HUDEP-2 (cell line): ENCODE measurements around the gene NBEA.
"Not testable (repeated sequence)": the region's sequence is repeated elsewhere in the genome, so short reads cannot be mapped to it uniquely, and the experiment has no call there.

ENCODE experiments used
- DNase-seq, 76 experiments: peaks; one replicate each; lab custom pipeline; 2025; ENCODE audit not compliant: unreplicated experiment in 76 of 76; lab: John Stamatoyannopoulos, UW

Gene NBEA

DNA sequence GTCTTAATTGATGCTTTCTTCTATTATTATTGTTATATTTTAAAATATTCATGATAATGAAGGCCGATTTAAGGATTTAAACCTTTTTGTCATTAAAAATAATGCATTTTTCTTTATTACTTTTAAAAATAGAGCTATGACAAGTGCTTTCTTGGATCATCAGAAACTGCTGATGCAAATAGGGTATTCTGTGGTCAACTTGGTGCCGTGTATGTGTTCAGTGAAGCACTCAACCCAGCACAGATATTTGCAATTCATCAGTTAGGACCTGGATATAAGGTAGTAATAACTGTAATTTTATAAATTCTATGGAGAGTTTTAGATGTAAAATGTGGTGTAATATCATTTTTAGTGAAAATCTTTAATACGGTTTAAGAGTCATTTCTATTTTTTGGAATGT, 116.5 kb downstream of the NBEA start:
- DNase-seq, result not testable (repeated sequence)

DNA sequence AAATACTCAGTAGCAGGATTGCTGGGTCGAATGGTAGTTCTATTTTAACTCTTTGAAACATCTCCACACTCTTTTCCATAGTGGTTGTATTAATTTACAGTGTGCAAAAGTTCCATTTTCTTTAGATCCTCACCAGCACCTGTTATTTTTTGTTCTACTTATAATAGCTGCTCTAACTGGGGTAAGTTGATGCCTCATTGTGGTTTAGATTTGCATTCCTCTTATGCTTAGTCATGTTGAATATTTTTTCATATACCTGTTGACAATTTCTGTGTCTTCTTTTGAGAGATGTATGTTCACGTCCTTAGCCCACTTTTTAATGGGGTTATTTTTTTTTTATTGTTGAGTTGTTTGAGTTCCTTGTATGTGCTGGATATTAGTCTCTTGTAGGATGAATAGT, 144.6 kb downstream of the NBEA start:
- no peak for DNase-seq

DNA sequence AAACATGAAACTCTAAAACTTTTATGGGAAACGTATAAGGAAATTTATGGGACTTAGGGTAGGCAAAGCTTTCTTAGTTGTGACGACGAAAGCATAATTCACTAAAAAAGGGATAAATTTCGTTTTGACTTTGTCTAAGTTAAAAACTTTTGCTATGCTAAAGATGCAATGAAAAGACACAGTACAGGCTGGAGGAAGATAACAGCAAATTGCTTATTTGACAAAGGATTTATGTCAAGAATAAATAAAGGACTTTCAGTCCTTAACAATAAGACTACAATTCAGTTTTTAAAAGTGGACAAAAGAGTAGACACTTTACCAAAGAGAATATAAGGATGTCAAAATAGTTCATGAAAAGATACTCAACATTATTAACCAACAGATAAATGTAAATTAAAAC, 150.2 kb downstream of the NBEA start:
- no peak for DNase-seq

DNA sequence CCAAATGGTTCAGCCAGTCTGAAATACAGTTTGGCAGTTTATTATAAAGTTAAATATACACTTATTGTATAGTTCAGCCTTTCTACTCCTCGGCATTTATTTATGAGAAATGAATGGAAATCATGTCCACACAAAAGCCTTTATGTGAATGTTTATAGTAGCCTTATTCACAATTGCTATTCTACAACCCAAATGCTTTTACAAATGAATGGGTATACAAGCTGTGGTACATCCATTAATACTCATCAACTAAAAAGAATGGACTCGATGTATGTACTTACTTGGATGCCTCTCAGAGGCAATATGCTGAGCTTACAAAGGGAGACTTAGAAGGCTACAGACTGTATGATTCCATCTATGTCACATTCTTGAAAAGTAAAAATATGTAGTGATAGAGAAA, 150.7 kb downstream of the NBEA start:
- no peak for DNase-seq

DNA sequence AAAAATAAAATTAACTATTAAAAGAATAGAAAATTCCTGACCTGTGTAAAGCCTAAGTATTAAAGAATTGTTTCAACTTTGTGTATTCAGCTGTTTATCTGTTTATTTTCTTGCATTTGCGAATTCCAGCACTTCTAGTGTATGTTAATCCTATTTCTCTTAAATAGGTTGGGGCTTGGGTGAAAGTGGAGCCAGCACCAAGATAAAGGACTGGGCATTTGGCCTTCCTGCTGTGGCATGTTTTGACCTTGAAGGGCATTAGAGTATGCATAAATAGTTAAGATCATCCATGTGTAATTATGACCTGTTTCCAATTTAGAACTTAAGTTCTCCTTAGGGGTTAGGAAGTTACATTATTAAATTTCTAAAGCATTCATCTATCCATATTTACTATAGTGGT, 151.3 kb downstream of the NBEA start:
- no peak for DNase-seq

DNA sequence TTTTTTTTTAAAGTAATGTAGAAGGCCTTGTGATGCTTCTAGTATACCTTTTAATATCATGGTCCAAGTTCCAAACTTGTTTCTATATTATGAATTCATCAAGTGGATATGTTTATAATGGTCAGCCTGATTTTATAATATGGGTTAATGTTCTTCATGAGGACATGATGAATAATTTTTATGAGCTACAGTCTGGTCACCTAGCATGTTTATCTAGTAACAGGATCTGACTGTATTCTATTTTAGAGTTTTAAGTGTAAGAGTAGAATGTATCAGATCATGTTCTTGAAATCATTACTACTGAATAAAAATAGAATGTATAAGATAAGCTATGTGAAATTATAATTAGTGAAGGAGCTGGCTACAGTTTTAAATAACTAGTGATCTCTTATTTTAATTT, 164.7 kb downstream of the NBEA start:
- not testable (repeated sequence) for DNase-seq

DNA sequence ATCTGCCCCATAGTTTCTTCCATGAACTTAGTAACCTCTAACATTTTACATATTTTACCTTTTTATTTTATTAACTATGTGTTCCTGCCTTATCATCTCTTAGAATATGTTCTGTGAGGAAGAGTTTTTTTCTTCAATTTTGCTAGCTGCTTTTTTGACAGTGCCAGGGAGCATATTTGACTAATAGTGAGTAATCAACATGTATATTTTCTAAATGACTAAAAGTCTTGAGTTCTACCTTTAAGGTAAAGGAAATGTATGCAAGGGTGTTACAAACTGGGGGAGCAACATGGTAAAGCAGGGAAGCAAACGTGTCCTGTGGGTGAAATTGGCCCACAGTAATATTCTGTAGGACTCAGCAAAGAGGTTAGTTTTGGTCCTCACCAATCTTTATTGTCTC, 165.5 kb downstream of the NBEA start:
- DNase-seq, result no peak

DNA sequence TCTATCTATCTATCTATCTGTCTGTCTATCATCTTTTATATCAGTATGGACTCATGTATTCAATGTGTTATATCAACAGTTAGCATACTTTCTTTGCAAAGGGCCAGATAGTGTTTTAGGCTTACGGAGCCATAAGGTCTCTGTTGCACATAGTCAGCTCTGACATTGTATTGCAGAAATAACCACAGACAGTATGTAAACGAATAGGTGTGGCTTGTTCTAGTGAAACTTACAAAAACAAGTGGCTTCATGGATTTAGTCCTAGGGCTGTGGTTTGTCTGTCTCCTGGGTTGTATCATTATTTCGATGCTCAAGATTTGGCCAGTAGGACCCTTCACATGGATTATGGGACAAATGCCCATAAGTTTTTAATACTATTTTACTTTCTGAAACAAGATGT, 171.5 kb downstream of the NBEA start:
- DNase-seq, result not testable (repeated sequence)

DNA sequence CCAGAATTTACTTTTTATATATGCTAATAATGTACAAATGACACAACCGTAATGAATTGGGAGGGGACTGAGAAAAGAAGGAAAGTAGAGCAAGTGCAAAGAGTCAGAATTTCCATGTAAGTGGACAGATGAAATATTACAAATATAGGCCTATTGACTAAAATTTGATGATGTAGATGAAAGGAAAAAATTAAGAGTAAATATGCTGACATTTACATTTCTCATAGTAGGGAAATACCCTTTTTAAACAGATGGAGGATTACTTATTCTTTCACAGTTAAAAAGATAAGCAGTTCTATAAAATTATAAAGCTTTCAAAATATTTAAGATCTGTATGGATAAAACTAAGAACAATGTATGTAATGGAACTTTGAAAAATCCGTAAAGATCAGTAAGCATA, 185.4 kb downstream of the NBEA start:
- DNase-seq, result no peak

DNA sequence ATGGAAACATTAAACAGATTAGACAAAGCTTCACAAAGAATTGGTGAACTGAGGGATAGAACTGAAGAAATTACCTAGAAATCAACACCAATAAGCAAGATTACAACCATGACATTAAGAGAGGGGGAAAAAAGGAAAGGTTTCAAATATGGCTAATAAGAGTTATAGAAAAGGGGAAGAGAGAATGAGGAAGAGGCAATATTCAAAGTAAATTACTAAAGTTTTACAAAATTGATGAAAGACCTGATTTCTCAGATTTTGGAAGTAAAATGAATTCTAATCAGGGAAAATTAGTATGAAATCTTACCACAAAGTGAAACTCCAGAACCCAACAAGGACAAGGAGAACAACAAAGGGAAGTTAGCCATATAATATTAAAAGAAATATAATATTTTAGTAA, 187.4 kb downstream of the NBEA start:
- DNase-seq, result no peak

DNA sequence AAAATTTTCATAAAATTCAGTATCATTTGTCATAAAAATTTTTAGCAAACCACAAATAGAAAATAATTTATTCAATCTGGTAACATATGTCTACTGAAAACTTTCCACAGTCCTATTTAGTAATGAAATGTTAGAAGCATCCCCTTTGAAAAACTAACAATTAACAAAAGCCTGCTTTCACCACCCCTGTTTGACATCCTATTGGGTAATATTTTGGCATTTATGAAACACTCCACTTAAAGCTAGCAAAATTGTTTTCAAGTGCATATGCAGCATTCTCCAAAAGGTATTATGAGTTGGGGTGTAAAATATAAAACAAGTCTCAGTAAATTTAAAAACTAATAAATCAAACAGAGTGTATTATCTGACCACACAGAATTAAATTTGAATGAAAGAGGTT, 189.4 kb downstream of the NBEA start:
- no peak for DNase-seq

DNA sequence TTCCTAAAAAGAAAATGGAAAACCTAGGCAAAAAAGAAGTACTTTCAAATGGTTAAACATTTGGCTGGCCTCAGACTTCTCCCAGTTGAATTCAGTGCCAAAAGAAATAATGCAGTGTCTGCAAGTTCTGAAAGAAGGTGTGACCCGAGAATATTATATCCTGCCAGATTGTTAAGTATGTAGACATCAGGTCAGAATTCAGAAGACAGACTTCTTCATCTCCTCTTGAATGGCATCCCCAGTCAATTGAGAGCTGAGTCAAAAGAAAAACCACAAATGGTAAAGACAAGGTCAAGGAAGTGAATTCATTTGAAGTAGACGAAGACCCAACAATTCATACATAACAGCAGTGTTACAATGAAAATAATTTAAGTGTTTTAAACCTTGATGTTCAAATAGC, 194.5 kb downstream of the NBEA start:
- DNase-seq, result no peak

DNA sequence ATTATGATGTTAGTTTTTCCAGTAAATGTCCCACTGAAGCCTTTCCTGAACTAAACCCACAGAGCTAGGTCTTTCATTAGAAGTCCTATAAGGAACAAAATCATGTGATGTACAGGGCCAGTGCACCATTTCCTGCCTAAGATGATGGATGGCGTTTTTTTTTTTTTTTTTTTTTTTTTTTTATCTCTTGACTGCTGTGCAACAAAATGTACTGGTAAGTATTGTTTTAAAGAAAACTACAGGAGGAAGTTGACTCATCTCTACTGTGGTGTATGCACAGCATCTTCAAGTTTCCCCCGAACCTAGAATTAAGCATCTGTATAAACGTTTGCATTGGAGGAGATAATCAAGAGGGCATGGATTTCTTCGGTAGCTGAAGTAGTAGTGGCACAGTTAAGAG, 197.5 kb downstream of the NBEA start:
- no peak for DNase-seq

DNA sequence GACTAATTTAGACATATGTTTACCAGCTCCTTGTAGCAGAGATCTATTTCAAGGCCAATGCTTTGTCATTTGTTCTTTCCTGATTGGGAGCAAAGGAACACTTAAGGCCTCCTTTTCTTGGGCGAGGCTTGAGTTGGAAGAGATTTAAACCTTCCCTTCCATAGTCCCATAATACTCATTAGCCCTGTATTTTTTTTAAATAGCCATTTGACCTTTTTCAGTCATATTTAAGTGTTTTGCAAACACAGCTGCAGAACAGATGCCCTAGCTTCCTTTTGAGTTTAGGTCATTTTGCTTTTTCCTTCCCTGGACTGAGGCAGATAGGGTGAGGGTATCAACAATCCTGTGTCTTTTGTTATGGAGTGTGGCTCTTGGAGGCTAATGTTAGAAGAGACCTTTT, 198.3 kb downstream of the NBEA start:
- no peak for DNase-seq

DNA sequence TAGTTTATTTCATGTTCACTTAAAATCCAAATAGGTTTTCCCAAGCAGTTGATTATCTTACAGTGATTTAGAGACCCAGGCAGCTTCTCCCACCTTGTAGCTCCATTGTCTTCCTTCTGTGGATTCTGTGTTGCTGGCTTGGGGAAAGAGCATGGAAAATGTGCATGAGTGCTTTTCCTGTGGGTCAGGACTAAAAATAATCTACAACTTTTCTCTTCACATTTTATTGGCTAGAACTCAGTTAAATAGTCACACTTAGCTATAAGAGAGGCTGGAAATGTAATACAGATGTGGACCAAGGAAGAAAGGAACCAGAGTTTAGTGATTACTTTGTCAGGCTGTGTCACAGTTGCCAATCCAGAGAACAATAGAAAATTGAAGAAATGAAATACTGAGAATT, 198.8 kb downstream of the NBEA start:
- DNase-seq, result no peak

DNA sequence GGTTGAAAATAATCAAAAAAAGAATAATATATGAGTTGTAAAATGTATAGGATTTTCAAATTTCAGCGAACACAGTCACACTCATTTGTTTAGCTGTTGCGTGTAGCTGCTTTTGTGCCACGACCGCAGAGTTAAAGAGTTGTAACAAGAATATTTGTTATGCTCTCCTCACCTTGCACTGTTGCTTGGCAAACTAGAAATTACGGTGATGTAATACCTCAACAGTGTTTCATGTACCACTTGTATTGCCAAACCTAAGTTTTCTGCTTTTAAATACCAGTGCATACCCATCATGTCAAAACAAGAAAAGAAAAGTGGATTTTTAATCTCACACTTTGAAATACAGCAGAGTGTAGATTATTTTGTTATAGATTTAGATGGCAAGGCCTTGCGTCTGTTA, 201.1 kb downstream of the NBEA start:
- no peak for DNase-seq

DNA sequence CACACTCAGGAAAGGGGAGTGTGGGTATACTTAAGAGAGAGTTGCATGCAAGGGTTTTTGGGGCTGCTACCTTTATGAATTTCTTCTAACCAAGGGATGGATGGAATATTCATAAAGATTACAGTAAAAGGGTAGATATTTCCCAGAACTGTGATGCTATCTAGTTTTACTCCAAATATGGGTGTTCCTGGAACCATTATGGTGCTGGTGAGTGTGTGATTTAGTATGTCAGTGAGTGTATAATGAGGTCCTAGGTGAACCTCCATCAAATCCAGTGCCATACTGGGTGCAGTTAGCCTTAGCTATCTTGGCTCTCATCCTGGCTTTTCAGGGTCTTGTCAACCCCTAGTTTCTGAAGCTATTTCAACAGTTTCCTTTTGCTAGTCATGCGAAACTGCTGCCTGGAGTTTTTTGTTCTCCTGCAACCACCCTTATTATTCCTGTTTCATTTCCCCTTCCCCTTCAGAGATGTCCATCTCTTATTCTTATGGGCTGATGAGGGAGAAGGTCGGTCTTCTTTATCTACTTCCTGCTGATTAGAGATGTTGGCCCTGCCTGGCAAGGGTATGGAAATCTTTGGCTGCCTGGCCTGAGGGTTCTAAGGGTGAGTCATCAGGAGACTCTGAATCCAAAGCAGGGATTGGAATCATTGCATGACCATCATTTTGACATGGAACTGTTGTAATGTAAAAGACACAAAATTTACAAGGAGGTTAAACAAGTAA, 202.3 kb downstream of the NBEA start:
- DNase-seq, result no peak

DNA sequence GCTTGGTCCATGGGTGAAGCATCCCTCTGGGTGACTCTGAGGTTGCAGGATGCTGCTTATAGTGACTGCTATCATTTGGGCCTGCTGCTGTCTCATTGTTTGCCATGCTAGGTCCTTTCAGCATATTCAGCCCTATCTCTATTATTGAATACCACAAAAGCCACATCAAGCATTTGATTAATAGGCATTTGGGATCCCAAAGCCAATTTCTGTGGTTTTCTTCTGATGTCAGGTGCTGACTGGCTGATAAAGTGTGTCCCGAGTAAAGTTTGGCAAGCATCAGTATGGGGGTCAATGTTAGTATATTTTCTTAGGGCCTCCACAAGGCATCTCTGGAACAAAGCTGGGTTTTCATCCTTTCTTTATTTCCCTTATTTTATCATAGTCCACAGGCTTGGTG, 204.6 kb downstream of the NBEA start:
- DNase-seq, result no peak

DNA sequence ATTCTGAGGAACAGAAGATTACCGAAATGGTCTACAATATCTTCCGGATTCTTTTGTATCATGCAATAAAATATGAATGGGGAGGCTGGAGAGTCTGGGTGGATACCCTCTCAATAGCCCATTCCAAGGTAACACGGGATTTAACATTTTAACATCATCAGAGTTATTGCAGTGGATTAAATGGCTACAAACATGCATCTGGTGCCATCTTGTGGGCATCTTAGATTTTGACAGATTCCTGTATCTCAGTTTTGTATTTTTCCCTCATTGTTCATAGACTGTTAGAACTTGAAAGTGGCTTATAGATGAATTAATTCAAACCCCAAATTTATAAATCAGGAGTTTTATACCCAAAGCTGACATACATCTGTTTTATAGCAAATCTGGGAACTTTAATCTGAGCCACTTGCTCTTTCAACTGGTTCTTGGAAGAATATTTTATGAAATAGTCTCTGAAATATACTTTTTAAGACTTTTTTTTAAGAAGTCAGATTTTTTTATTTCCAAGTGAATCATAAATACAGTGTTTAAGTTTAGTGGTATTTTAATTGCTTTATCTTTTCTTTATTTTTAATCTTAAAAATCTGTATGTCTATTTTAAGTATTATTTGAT, 215.2 kb downstream of the NBEA start:
- peak in 19 of 76 experiments; percentile 0 to 26 (median 5) for DNase-seq

DNA sequence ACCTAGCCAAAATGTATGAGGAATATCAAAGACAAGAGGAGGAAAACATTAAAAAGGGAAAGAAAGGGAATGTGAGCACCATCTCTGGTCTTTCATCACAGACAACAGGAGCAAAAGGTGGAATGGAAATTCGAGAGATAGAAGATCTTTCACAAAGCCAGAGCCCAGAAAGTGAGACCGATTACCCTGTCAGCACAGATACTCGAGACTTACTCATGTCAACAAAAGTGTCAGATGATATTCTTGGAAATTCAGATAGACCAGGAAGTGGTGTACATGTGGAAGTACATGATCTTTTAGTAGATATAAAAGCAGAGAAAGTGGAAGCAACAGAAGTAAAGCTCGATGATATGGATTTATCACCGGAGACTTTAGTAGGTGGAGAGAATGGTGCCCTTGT, 217.0 kb downstream of the NBEA start:
- DNase-seq, result no peak

DNA sequence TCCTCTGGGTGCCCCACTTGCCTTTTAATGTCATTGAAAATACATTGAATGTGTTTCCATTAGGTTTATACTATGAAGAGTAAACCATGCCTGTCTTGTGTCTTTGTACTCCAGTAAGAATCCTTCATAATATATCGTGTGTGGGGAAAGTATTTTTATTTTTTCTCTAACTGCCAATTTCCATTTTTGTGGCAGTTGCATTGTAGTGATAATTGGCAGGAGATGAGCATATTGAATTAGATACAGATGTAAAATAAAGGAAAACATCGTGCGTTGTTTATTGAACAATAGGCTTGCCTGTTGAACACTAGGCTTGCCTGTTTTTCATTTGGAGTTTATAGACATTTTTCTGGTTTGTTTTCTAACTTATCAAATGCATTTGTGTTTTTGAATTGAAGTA, 218.8 kb downstream of the NBEA start:
- no peak for DNase-seq

DNA sequence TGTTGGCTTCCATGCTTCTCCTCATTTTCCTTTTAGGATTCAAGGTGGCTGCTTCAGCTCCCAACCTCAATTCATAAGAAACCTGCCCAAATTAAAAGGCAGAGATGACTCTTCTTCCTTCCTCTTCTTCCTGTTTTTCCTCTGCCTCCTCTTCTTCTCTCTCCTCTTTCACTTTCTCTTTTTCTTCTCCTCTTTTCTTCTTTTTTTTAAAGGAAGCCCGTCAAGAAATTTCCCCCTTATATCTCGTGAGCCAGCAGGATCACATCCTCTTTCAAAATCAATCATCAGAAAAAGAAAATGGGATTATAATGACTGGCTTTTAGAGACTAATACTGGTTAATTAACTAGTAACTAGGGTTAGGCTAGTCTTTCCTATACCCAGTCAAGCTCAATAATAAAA, 220.3 kb downstream of the NBEA start:
- no peak for DNase-seq

DNA sequence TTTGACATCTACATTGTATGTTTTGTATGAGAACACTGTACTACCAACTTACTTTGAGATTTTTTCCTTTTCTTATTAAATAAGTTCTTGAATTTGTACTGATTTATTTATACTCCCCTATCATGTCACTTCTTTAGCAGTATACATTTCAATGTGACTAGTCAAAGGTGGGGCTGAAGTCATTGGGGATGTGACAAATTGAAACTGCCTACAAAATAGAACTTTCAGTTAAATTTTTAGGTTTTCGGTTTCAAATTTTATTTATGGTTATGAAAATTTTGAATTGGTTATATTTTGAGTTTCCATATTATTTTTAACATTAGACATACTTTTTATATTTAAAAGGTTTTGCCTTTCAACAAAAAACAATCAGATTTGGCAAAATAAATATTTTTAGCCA, 221.6 kb downstream of the NBEA start:
- no peak for DNase-seq
